Glutamatergic neuron (in vitro differentiated cells): ENCODE measurements around the gene PFDN1. TPM values are rescaled to one million over a fixed set of nuclear protein-coding genes. Genes with fewer than 3 reads are reported as not detected.

Source experiments
- DNase-seq: peaks from one replicate; pipeline ENCODE4 v3.0.0; 2022
- H3K27ac Mint-ChIP-seq: one replicate; pipeline ENCODE4 v1.8.0; 2020; ENCODE audit warnings: mild to moderate bottlenecking, mixed read lengths, inconsistent platforms; ENCODE audit not compliant: unreplicated experiment
- H3K27me3 Mint-ChIP-seq: one replicate; pipeline ENCODE4 v1.8.0; 2020; ENCODE audit warnings: mild to moderate bottlenecking, moderate library complexity, mixed read lengths, inconsistent platforms; ENCODE audit not compliant: unreplicated experiment
- H3K36me3 Mint-ChIP-seq: one replicate; pipeline ENCODE4 v1.8.0; 2020; ENCODE audit warnings: mild to moderate bottlenecking, mixed read lengths, inconsistent platforms; ENCODE audit not compliant: unreplicated experiment
- H3K4me1 Mint-ChIP-seq: one replicate; pipeline ENCODE4 v1.8.0; 2020; ENCODE audit warnings: mild to moderate bottlenecking, low read depth, mixed read lengths, inconsistent platforms; ENCODE audit not compliant: unreplicated experiment
- H3K4me3 Mint-ChIP-seq: one replicate; pipeline ENCODE4 v1.8.0; 2020; ENCODE audit warnings: mild to moderate bottlenecking, mixed read lengths, inconsistent platforms; ENCODE audit not compliant: unreplicated experiment
- H3K9me3 Mint-ChIP-seq: one replicate; pipeline ENCODE4 v1.8.0; 2020; ENCODE audit warnings: mild to moderate bottlenecking, moderate library complexity, mixed read lengths, inconsistent platforms; ENCODE audit not compliant: unreplicated experiment
- total RNA-seq: library from RNA; stranded (reverse); fragmentation: NEBNext Ultra II Directional; extraction: Animal tissue kit (Norgen Biotek cat#: 25700); gene quantifications from one replicate; pipeline ENCODE4 v1.2.1, GENCODE V29; 2021; ENCODE audit not compliant: unreplicated experiment
- TF ChIP-seq, protein P1 (sequence below): fragments of 200-600 bp; sonication (generic); IDR thresholded peaks from one replicate; pipeline ENCODE4 v1.5.0; 2021; ENCODE audit not compliant: partially characterized antibody, unreplicated experiment

Gene PFDN1
- total RNA-seq, 1 donor from 2014 or later = 67.7 TPM

GRCh38 chr5:140338908-140339307, 36.0 kb upstream of the PFDN1 start:
- DNase-seq = no peak
- Mint-ChIP-seq H3K27ac (no peak overlapping the region), H3K4me3 (no peak overlapping the region), H3K9me3 (no peaks in the 10 kb centered on the region), H3K36me3 (no peaks in the 10 kb centered on the region), H3K4me1 (peaks cover 8% of the 10 kb centered on the region), H3K27me3 (peaks cover 2% of the 10 kb centered on the region)
- TF ChIP-seq, protein P1, sequence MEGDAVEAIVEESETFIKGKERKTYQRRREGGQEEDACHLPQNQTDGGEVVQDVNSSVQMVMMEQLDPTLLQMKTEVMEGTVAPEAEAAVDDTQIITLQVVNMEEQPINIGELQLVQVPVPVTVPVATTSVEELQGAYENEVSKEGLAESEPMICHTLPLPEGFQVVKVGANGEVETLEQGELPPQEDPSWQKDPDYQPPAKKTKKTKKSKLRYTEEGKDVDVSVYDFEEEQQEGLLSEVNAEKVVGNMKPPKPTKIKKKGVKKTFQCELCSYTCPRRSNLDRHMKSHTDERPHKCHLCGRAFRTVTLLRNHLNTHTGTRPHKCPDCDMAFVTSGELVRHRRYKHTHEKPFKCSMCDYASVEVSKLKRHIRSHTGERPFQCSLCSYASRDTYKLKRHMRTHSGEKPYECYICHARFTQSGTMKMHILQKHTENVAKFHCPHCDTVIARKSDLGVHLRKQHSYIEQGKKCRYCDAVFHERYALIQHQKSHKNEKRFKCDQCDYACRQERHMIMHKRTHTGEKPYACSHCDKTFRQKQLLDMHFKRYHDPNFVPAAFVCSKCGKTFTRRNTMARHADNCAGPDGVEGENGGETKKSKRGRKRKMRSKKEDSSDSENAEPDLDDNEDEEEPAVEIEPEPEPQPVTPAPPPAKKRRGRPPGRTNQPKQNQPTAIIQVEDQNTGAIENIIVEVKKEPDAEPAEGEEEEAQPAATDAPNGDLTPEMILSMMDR = no peak

- no peak overlapping the region for H3K4me3 Mint-ChIP-seq
- DNase-seq = no peak
- H3K27ac Mint-ChIP-seq = no peak overlapping the region
- peaks cover 2% of the 10 kb centered on the region for H3K27me3 Mint-ChIP-seq
- H3K4me1 Mint-ChIP-seq = peaks cover 8% of the 10 kb centered on the region
- TF ChIP-seq, protein P1 = no peak
- H3K9me3 Mint-ChIP-seq = no peaks in the 10 kb centered on the region
- H3K36me3 Mint-ChIP-seq = no peaks in the 10 kb centered on the region
Measured at GRCh38 chr5:140338336-140338735, 35.4 kb upstream of the PFDN1 start.

DNA sequence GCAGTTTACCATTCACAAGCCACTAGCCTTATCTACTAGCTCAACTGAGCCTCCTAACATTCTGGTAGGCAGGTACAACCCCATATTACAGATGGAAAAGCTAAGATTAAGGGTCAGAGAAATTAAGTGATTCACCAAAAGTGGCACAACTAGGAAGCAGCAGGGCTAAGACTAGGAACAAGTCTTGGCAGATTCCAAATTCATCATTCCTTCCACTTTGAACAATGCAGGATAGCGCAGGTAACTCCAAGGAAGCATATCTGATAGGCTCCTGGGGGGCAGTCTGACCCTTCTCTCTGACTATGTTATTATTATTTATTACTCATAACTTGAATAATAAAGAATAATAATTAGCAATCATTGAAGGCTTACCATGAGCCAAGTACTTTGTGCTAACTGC, 35.0 kb upstream of the PFDN1 start:
- no peaks in the 10 kb centered on the region for H3K9me3 Mint-ChIP-seq
- H3K27me3 Mint-ChIP-seq = peaks cover 2% of the 10 kb centered on the region
- H3K4me3 Mint-ChIP-seq = no peak overlapping the region
- no peak overlapping the region for H3K27ac Mint-ChIP-seq
- H3K4me1 Mint-ChIP-seq = peaks cover 8% of the 10 kb centered on the region
- TF ChIP-seq, protein P1 = no peak
- no peak for DNase-seq
- no peaks in the 10 kb centered on the region for H3K36me3 Mint-ChIP-seq

DNA sequence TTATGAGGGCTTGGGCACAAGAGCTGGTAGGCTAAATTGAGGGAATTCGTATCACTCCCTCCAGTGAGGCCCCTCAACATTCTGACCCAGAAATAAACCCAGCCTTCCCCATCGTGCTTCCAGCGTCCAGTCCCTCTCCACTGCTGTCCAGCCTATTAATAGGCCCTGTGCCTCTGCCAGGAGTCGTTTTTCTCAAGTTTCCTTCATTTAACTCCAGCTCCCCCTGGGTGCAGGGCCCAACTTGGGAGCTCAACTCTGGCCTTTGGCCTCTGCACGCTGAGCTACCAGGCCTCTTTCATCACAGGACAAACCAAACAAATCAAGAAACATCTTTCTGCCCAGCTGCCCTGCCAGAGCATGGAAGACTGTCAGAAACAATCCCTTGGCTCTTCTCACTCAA, 33.5 kb upstream of the PFDN1 start:
- peaks cover 2% of the 10 kb centered on the region for H3K27me3 Mint-ChIP-seq
- no peaks in the 10 kb centered on the region for H3K9me3 Mint-ChIP-seq
- no peak overlapping the region for H3K4me3 Mint-ChIP-seq
- no peak overlapping the region for H3K27ac Mint-ChIP-seq
- TF ChIP-seq, protein P1 = no peak
- H3K36me3 Mint-ChIP-seq = no peaks in the 10 kb centered on the region
- no peak for DNase-seq
- H3K4me1 Mint-ChIP-seq = no peaks in the 10 kb centered on the region

GRCh38 chr5:140331638-140332037, 28.7 kb upstream of the PFDN1 start:
- Mint-ChIP-seq H3K4me1 (peaks cover 10% of the 10 kb centered on the region), H3K9me3 (no peaks in the 10 kb centered on the region), H3K4me3 (no peak overlapping the region), H3K36me3 (no peaks in the 10 kb centered on the region), H3K27ac (no peak overlapping the region), H3K27me3 (peaks cover 2% of the 10 kb centered on the region)
- TF ChIP-seq, protein P1 = no peak
- no peak for DNase-seq
